ENCODE results near the gene ZNF831.

ZNF831 gene

GRCh38 chr20:59223182-59223601, 59.6 kb downstream of the ZNF831 start:
- H3K4me3 ChIP-seq (ENCODE audit: low read depth, low read length) = no peak overlapping the region
- DNase-seq (ENCODE audit: low read depth) = no peak
- TF ChIP-seq, protein P1, sequence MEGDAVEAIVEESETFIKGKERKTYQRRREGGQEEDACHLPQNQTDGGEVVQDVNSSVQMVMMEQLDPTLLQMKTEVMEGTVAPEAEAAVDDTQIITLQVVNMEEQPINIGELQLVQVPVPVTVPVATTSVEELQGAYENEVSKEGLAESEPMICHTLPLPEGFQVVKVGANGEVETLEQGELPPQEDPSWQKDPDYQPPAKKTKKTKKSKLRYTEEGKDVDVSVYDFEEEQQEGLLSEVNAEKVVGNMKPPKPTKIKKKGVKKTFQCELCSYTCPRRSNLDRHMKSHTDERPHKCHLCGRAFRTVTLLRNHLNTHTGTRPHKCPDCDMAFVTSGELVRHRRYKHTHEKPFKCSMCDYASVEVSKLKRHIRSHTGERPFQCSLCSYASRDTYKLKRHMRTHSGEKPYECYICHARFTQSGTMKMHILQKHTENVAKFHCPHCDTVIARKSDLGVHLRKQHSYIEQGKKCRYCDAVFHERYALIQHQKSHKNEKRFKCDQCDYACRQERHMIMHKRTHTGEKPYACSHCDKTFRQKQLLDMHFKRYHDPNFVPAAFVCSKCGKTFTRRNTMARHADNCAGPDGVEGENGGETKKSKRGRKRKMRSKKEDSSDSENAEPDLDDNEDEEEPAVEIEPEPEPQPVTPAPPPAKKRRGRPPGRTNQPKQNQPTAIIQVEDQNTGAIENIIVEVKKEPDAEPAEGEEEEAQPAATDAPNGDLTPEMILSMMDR (IDR thresholded peaks at IDR 0.05; ENCODE audit: low read depth, low read length, missing control alignments) = no peak

- TF ChIP-seq, protein P1 (IDR thresholded peaks at IDR 0.05; ENCODE audit: low read depth, low read length, missing control alignments) = no peak
- DNase-seq (ENCODE audit: low read depth) = no peak
- H3K4me3 ChIP-seq (ENCODE audit: low read depth, low read length) = no peak overlapping the region
Observed at GRCh38 chr20:59223750-59224149, 60.1 kb downstream of the ZNF831 start.

DNA sequence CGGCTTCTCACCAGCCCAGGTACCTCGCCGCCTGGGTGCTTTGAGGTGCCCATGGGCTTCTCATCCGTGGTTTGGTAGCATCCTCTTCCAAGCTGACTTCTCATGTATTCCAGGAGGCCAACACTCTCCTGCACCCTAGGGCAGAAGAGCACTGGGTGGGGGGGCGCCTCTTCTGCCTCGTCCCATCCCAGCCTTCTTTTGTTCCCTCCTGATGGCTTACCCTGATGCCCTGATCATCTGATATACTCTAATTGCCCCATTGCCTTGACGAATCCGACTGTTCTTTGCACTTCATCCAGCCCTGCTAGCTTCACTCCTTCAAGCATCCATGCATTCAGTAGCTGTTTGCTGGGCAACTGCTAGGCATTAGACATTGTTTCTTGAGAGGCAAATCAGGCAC, 60.6 kb downstream of the ZNF831 start:
- H3K4me3 ChIP-seq (ENCODE audit: low read depth, low read length) = no peak overlapping the region
- DNase-seq (ENCODE audit: low read depth) = no peak
- TF ChIP-seq, protein P1 (IDR thresholded peaks at IDR 0.05; ENCODE audit: low read depth, low read length, missing control alignments) = no peak

DNA sequence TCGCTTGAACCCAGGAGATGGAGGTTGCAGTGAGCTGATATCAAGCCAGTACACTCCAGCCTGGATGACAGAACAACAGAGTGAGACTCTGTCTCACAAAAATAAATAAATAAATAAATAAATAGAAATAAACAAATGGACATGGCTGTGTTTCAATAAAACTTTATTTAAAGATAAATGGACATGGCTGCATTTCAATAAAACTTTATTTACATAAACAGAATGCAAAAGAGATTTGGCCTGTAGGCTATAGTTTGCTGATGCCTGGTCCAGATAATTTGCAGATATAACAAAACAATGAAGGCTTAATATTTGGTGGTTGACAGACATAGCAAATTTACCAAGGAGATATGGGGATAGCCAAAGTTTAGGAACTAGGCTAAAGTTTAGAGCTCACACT, 66.8 kb downstream of the ZNF831 start:
- TF ChIP-seq, protein P1 (IDR thresholded peaks at IDR 0.05; ENCODE audit: low read depth, low read length, missing control alignments) = no peak
- no peak for DNase-seq (ENCODE audit: low read depth)
- H3K4me3 ChIP-seq (ENCODE audit: low read depth, low read length) = no peak overlapping the region

DNA sequence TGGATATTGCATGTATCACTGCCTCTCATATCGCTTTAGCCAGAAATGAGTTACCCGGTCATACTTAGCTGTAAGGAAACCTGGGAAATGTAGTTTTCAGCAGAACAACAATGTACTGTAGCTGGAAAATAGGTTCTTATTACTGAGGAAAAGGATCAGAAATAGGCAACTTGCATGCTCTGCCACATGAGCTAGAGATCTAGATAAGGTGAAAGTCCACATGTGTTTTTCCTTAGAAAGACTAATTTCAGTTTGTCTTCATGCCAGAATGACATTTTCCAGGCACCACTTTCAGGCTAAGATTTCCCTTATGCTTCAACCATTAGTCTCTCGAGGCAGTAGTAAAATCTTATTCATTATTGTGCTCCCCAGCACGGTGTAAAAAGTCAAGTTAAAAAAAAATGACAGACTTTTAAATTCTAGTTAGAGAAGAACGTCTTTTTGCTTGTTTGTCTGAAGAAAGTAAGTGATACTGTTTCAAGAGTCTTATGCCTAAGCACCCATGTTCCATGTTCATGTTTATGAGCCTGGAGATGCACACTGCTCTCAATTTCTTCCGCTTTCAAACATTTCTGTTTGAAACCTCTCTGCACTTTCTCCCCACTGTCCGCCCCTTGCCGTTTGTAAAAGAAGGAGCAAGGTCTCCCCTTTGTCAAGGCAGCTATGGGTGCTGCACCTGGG, 67.6 kb downstream of the ZNF831 start:
- TF ChIP-seq, protein P1 (IDR thresholded peaks at IDR 0.05; ENCODE audit: low read depth, low read length, missing control alignments) = no peak
- no peak overlapping the region for H3K4me3 ChIP-seq (ENCODE audit: low read depth, low read length)
- DNase-seq (ENCODE audit: low read depth) = no peak

DNA sequence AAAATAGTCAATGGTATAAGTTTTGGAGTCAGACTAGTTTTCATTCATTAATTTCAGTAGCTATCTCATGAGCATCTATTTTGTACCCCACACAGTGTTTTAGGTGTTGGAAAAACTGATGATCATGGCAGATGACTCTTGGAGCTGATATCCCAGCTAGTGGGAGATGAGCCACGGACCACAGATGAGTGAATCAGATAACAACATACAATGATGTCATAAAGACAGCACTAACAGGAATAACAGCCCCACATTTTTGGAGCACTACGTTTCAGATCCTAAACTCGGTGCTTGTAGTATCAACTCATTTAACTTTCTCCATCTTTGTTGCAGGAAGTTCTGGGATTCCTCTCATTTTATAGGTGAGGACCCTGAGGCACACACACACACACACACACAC, 69.0 kb downstream of the ZNF831 start:
- DNase-seq (ENCODE audit: low read depth) = no peak
- TF ChIP-seq, protein P1 (IDR thresholded peaks at IDR 0.05; ENCODE audit: low read depth, low read length, missing control alignments) = no peak
- no peak overlapping the region for H3K4me3 ChIP-seq (ENCODE audit: low read depth, low read length)

GRCh38 chr20:59235226-59235625, 71.6 kb downstream of the ZNF831 start:
- H3K4me3 ChIP-seq (ENCODE audit: low read depth, low read length) = no peak overlapping the region
- TF ChIP-seq, protein P1 (IDR thresholded peaks at IDR 0.05; ENCODE audit: low read depth, low read length, missing control alignments) = no peak
- no peak for DNase-seq (ENCODE audit: low read depth)

Measured in GM12864 (cell line).